UCSD-AML1 (cell line): Measurements from ENCODE around the gene SPRED2.

Source experiments
- DNase-seq: peaks from one replicate; lab custom pipeline; 2025; ENCODE audit not compliant: unreplicated experiment; lab: John Stamatoyannopoulos, UW

The SPRED2 gene

GRCh38 chr2:65416945-65417344 is 15.5 kb downstream of the SPRED2 start:
- DNase-seq: no peak

- no peak for DNase-seq
Observed at GRCh38 chr2:65416321-65416720, 16.1 kb downstream of the SPRED2 start.

- no peak for DNase-seq
Observed at GRCh38 chr2:65415091-65415490, 17.3 kb downstream of the SPRED2 start.

- no peak for DNase-seq
Observed at GRCh38 chr2:65413610-65414009, 18.8 kb downstream of the SPRED2 start.

GRCh38 chr2:65413106-65413505 is 19.3 kb downstream of the SPRED2 start:
- no peak for DNase-seq

DNA sequence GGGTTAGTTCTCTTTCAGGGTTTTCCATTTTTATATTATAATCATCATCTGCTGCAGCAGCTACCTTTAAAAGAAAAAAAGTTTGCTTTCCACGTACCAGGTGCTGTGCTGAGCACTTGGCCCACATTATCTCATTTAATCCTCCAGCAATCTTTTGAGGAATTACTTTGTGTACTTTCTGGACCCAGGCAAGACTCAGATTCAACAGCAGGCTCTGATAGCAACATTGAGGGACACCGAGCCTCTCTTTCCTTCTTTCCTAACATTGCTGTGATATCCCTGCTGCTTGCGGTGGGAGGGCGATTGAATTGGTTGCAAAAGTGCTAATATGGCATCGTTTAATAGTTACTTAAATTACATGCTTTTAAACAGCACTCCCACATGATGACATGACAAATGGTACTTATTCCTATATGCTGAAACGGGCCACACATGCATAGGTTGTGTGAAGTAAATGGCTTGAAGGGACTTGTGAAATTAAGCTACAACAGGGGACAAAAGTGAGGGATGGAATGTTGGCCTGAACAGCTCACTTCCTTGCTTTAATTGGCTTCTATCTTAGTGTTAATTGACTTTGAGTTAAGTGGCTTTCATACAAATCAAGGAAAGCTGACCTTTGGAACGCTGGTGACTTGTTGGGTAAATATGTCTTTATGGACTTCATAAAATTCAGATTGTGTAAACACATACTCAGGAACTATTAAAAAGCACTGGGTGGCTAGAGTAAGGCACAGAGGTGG is 21.2 kb downstream of the SPRED2 start:
- no peak for DNase-seq

DNA sequence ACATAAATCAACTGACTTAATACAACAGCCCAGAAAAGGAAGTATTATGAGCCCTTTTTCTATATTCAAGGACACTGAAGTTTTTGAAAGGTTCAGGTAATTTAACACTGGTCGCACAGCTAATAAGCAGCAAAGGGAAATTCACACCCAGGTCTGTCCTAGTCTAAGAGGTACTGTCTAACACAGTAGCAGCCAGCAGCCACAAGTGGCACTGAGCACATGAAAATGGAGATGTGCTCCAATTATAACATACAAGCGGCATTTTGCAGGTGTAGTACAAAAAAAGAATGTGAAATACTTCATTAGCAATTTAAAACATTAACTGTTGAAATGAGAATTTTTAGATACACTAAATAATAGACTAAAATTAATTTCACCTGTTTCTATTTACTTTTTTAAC is 23.4 kb downstream of the SPRED2 start:
- DNase-seq: no peak

DNA sequence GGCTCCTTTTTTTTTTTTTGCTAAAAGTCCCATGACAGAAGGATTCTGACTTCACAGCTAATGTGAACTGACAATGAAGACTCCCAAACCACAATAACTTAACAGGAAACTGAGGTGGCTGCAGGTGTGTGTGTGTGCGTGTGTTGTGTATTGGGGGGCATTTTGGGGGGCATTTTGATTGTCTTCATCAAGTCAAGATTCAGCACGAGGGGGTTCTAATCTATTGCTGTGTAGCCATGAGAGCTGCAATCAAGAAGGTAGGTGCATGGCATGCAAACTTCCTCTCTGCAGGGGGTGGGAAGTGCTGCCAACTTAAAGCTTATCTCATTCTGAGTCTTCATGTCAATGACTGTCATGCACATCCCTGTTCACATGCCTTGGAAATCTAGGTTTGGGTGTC is 25.2 kb downstream of the SPRED2 start:
- DNase-seq: no peak

DNA sequence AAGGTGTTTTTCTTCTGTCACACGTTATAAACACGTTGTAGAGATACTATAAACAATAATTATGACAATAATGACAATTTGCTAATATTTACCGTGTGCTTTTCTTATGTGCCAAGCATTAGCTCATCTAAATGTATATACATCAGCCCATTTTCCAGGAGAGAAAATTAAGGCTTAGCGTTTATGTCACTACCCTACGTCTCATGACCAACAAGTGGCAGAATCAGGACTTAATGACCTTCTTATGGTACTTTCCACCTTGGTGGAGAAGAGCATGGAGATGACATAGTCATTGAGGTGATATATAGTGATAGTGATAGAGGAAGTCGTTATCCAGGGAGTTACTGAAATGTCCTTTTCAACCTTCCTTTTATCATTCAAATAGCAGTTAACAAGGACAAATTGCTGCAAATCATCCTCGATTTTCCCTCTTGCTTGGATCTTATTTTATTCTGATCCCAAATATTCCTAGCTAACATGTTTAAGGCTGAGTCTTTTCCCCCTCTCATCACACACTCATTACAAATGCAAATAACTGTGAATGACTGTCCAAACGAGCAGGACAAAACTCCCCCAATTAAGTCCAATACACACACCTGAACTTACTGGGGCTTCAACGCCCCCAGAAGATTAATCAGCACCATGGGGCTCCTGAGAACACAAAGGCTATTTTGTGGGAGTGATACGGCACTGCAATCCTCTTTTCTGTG is 27.3 kb downstream of the SPRED2 start:
- DNase-seq: no peak

GRCh38 chr2:65403529-65403915 is 28.9 kb downstream of the SPRED2 start:
- DNase-seq: no peak

DNA sequence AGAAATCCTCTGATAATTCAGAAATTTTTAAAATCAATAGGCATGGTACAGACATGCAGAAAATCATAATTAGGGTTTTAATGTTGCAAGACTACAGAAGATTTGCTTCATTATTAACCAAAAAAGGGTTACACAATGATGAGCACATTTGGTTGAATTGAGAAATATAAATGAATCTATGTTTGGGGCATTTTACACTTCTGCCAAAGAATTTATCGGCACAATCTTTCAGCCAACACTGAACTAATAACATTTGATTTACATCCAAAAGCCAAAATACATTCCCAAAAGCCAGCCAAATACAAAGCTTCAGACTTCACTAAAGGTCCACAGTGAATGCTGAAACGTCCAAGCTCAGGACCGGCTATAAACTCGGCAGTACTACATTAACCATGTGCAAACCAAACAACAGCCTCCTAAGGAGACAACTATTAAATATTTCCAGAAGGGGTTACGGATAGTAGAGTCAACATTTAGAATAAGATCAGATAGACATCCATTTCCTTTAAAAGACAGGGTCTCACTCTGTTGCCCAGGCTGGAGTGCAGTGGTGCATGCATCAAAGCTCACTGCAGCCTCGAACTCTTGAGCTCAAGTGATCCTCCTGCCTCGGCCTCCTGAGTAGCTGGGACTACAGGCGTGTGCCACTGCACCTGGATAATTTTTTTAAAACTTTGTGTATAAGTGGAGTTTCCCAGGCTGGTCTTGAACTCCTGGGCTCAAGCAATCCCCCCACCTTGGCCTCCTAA is 29.4 kb downstream of the SPRED2 start:
- no peak for DNase-seq

- DNase-seq: no peak
Observed at GRCh38 chr2:65402323-65402722, 30.1 kb downstream of the SPRED2 start.

DNA sequence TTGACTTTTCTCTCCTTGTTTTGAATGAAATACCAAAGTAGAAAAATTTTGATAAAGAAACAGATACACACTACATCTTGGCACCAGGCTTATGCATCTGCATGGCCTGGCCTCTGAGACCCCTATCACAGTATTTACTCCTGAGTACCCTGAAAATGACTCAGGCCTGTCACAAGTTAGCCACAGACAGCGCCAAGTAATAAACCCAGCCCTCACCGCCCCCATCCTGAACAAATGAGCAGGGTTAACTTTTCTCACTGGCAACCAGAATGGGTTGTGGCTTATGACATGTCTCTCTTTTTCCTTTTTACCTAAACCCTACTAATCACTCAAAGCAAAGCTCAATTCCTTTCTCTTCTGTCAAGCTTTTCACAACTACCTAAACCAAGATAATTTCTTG is 35.3 kb downstream of the SPRED2 start:
- DNase-seq: no peak

GRCh38 chr2:65396348-65397026 is 35.9 kb downstream of the SPRED2 start:
- no peak for DNase-seq

GRCh38 chr2:65395621-65396347 is 36.6 kb downstream of the SPRED2 start:
- no peak for DNase-seq

GRCh38 chr2:65393743-65394422 is 38.5 kb downstream of the SPRED2 start:
- no peak for DNase-seq

GRCh38 chr2:65393046-65393445 is 39.4 kb downstream of the SPRED2 start:
- no peak for DNase-seq

GRCh38 chr2:65392609-65393008 is 39.8 kb downstream of the SPRED2 start:
- no peak for DNase-seq

GRCh38 chr2:65390134-65390533 is 42.3 kb downstream of the SPRED2 start:
- no peak for DNase-seq

GRCh38 chr2:65389476-65389875 is 42.9 kb downstream of the SPRED2 start:
- no peak for DNase-seq
